ENCODE measurements around the gene SLC26A1. TPM values are rescaled to one million over a fixed set of nuclear protein-coding genes. Genes with fewer than 3 reads are reported as not detected.

The SLC26A1 gene
- total RNA-seq, 1 donor from 2014 or later, result 1.0 TPM

- H3K27me3 ChIP-seq (ENCODE audit: low read depth), result peaks cover 35% of the 10 kb centered on the region
- H3K9me3 ChIP-seq, result no peaks in the 10 kb centered on the region
- DNase-seq (no peak), ATAC-seq (no peak)
- H3K4me3 ChIP-seq, result no peak overlapping the region
- H3K36me3 ChIP-seq, result no peaks in the 10 kb centered on the region
- no peak overlapping the region for H3K27ac ChIP-seq
- peaks cover 19% of the 10 kb centered on the region for H3K4me1 ChIP-seq
- intact Hi-C loops (cut with DNase I), result no loop called here
- no peak for TF ChIP-seq CTCF (IDR thresholded peaks at IDR 0.05)
Observed at GRCh38 chr4:1035510-1035909, 42.3 kb upstream of the SLC26A1 start.

GRCh38 chr4:1033840-1034551 is 40.8 kb upstream of the SLC26A1 start:
- Histone ChIP-seq H3K27me3 (ENCODE audit: low read depth) (peaks cover 48% of the 10 kb centered on the region), H3K9me3 (no peaks in the 10 kb centered on the region), H3K4me3 (peak overlapping the region; percentile 20), H3K4me1 (peaks cover 12% of the 10 kb centered on the region), H3K27ac (no peak overlapping the region), H3K36me3 (no peaks in the 10 kb centered on the region)
- DNase-seq (no peak), ATAC-seq (peak; percentile 9 to 37)
- intact Hi-C loops (cut with DNase I), result no loop called here
- TF ChIP-seq CTCF (IDR thresholded peaks at IDR 0.05), result no peak

- DNase-seq (no peak), ATAC-seq (no peak)
- no peaks in the 10 kb centered on the region for H3K9me3 ChIP-seq
- no peak for TF ChIP-seq CTCF (IDR thresholded peaks at IDR 0.05)
- no peak overlapping the region for H3K4me3 ChIP-seq
- no peaks in the 10 kb centered on the region for H3K36me3 ChIP-seq
- peaks cover 12% of the 10 kb centered on the region for H3K4me1 ChIP-seq
- intact Hi-C loops (cut with DNase I), result no loop called here
- H3K27me3 ChIP-seq (ENCODE audit: low read depth), result peaks cover 50% of the 10 kb centered on the region
- no peak overlapping the region for H3K27ac ChIP-seq
Observed at GRCh38 chr4:1032861-1033260, 39.7 kb upstream of the SLC26A1 start.

GRCh38 chr4:1031956-1032795 is 39.0 kb upstream of the SLC26A1 start:
- H3K27ac ChIP-seq, result no peak overlapping the region
- H3K4me1 ChIP-seq, result peaks cover 12% of the 10 kb centered on the region
- no peak for TF ChIP-seq CTCF (IDR thresholded peaks at IDR 0.05)
- H3K27me3 ChIP-seq (ENCODE audit: low read depth), result peaks cover 46% of the 10 kb centered on the region
- DNase-seq (no peak), ATAC-seq (no peak)
- H3K36me3 ChIP-seq, result no peaks in the 10 kb centered on the region
- no peaks in the 10 kb centered on the region for H3K9me3 ChIP-seq
- intact Hi-C loops (cut with DNase I), result no loop called here
- no peak overlapping the region for H3K4me3 ChIP-seq

- no peak for TF ChIP-seq CTCF (IDR thresholded peaks at IDR 0.05)
- Histone ChIP-seq H3K4me1 (peaks cover 12% of the 10 kb centered on the region), H3K27ac (no peak overlapping the region), H3K36me3 (no peaks in the 10 kb centered on the region), H3K27me3 (ENCODE audit: low read depth) (peaks cover 46% of the 10 kb centered on the region), H3K9me3 (no peaks in the 10 kb centered on the region), H3K4me3 (no peak overlapping the region)
- intact Hi-C loops (cut with DNase I), result no loop called here
- ATAC-seq, result no peak
- DNase-seq, result no peak
Observed at GRCh38 chr4:1031346-1031745, 38.1 kb upstream of the SLC26A1 start.

All from lower lobe of right lung (tissue), 2 donors.